Posterior vena cava (tissue), 2 donors: Measurements from ENCODE around the gene EVI5L. TPM values are rescaled to one million over a fixed set of nuclear protein-coding genes. Genes with fewer than 3 reads are reported as not detected.
"Not testable (repeated sequence)": the region's sequence is repeated elsewhere in the genome, so short reads cannot be mapped to it uniquely, and the experiment has no call there.

Experiments
- DNase-seq: peaks from one replicate; pipeline ENCODE4 v3.0.0-alpha.2; 2020; ENCODE audit warnings: low spot score
- intact Hi-C, 2 donors: fragments of 100-400 bp; cut with DNase I; formaldehyde crosslinking; loops; one replicate each; pipeline versions ENCODE4 v1.14.1 to v1.14.2; 2022 to 2023
- total RNA-seq, 2 donors: library from RNA; stranded (reverse); fragmentation: NEBNext Ultra II Directional; extraction: Animal tissue kit (Norgen Biotek cat#: 25700); gene quantifications; one replicate each; pipeline ENCODE4 v1.2.1, GENCODE V29; 2021
- donor health status: DM: yes; HTN: yes; CAD: no.
- donor health status: DM: yes; HTN: yes; CAD: no.

Gene EVI5L
- total RNA-seq, 2 donors from 2014 or later, result 14.9 to 16.0 TPM

DNA sequence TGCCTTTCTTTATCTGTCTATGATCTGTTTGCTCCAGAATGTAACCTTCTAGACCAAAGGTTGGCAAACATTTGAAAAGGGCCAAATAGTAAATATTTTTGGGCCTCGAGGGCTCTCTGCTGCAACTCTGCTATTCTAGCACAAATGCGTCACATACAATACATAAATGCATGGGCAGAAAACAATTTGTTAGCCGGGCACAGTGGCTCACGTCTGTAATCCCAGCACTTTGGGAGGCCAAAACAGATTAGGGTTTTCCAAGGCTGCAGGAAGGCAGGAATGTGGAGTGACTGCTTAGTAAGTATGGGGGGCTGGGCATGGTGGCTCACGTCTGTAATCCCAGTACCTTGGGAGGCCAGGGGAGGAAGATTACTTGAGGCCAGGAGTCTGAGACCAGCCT is 21.9 kb upstream of the EVI5L start:
- intact Hi-C loops, result no loop called here

DNA sequence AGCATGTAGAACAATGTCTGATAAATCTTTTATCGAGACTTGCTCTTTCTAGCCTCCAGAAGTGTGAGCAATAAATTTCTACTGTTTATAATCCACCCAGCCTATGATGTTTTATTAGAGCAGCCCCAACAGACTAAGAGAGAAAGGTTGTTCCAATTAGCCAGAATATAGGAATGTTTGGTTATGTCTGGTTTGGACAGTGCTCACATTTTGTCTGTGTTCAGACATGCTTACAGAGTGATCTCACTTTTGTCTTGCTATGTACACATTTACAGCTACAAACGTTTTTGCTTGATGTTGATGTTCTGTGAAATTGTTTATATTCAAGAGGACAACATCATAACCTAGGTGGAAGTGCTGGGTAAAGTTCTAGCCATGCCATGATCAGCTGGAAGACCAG is 18.0 kb upstream of the EVI5L start:
- DNase-seq, result no peak
- intact Hi-C loops, result no loop called here

More for the DNA sequence above, 21.9 kb upstream of the EVI5L start:
- DNase-seq, result no peak

DNA sequence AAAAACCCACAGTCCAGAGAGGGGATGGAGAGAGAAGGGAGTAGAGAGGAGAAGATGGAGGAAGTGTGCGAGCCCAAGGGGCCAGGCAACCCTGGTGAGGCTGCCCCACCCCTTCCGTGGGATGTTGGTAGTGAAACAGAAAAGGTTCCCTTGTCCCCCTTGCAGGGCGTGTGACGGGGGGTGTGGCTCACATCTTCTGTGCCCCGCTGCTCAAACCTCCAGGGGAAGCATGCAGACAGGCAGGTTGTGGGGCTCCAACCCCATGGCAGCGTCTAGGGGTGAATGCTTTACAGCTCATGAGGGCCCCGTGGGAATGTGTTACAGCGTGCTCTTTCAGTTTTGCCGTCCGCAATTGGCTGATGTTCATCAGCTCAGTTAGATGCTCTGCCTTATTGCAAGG is 14.7 kb upstream of the EVI5L start:
- no peak for DNase-seq
- intact Hi-C loops, result no loop called here

DNA sequence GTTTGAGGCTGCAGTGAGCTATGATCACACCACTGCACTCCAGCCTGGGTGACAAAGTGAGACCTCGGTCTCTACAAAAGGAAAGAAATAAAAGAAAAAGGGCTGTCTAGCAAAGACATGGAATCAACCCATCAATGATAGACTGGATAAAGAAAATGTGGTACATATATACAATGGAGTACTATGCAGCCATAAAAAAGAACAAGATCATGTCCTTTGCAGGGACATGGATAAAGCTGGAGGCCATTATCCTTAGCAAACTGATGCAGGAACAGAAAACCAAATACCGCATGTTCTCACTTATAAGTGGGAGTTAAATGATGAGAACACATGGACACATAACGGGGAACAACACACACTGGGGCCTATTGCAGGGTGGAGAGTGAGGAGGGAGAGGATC is 14.0 kb upstream of the EVI5L start:
- intact Hi-C loops, DNase-seq: not testable (repeated sequence)

DNA sequence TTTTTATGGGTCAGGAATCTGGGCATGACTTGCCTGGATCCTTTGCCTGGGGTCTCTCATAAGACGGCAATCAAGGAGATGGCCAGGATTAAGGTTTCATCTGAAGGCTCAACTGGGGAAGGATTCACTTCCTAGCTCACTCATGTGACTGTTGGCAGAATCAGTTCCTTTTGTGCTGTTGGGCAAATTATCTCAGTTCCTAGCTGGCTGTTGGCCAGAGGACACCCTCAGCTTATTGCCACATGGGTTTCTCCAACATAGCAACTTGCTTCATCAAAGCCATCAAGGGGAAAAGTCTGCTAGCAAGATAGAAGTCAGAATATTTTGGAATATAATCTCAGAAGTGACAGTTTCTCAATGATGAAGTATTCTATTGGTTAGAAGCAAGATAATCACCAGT is 12.2 kb upstream of the EVI5L start:
- intact Hi-C loops, result no loop called here
- DNase-seq, result no peak

DNA sequence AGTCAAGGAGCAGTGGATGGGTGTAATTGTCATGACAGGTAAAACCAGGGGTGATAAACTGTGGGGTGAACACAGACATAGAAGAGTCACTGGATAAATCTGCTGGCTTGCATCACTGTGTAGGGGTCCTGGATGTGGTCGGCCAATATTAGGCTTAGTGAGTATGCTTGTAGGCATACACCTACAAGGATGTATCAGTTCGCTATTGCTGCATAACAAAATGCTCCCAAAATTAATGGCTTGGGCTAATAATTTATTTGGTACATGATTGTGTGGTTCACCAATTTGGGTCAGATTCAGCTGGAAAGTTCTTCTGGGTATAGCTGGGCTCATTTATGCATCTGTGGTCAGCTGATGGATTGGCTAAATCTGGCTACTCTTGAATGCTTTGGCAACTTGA is 11.2 kb upstream of the EVI5L start:
- intact Hi-C loops, result no loop called here
- no peak for DNase-seq

DNA sequence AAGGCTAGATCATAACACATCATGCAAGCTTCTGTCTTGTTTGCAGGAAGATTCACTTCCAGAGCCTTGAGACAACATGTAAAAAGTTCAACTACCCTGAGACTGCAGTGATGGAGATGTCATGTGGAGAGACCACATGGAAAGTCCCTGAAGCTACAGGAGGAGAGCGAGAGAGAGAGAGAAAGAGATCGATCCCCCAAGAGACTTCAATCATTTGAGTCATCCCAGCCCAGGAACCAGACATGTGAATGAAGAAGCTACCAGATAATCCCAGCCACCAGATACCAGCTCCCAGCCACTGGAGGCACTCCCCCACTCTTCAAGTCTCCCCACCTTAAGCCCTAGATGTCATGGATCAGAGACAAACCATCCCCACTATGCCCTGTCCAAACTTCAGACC is 10.7 kb upstream of the EVI5L start:
- intact Hi-C loops, result no loop called here
- DNase-seq, result no peak

DNA sequence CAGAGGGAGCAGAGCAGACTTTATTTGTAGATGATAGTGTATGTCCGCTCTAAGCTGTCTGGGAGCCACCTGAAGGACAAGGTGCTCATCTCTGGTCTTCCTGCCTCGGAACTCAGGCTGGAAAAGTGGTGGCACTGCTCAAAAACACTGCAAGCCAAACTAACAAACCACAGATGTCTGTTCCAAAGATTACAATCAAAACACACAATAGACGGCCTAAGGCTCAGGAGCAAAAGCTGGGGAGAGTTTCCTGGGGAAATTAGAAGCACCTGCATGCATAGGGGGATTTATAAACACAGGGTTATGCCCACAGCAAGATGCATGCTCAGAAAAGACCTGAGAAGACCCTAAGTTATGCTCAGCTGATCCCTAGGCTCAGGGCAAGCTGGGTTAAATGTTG is 9.4 kb upstream of the EVI5L start:
- intact Hi-C loops, result no loop called here
- DNase-seq, result no peak

DNA sequence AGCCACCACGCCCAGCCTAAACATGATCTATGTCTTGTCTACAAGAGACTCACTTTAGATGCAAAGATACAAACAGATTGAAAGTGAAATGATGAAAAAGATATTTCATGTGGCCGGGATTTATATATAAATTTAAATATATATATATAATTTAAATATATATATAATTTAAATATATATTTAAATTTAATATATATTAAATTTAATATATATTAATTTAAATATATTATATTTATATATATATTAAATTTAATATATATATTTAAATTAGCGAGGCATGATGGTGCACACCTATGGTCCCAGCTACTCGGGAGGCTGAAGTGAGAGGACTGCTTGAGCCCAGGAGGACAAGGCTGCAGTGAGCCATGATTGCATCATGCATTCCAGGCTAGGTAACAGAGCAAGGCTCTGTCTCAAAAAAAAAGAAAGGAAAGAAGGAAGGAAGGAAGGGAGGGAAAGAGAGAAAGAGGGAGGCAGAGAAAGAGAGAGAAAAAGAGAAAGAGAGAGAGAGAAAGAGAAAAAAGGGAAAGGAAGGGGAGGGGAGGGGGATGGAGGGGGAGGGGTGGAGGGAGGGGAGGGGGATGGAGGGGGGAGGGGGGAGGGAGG is 7.0 kb upstream of the EVI5L start:
- DNase-seq, result no peak
- intact Hi-C loops, result no loop called here

DNA sequence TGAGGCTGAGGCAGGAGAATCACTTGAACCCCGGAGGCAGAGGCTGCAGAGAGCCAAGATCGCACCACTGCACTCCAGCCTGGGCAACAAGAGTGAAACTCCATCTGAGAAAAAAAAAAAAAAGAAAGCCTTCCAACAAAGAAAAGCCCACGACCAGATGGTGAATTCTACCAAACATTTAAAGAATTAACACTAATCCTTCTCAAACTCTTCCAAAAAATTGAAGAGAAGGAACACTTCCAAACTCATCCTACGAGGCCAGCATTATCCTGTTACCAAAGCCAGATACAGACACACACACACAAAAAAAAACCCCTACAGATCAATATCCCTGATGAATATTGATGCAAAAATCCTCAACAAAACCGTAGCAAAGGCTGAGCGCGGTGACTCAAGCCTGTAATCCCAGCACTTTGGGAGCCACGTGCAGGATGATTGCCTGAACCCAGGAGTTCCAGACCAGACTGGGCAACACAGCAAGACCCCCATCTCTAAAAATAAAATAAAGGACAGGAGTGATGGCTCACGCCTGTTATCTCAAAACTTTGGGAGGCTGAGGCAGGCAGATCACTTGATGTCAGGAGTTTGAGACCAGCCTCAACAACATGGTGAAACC is 6.2 kb upstream of the EVI5L start:
- DNase-seq, result no peak
- intact Hi-C loops, result no loop called here

DNA sequence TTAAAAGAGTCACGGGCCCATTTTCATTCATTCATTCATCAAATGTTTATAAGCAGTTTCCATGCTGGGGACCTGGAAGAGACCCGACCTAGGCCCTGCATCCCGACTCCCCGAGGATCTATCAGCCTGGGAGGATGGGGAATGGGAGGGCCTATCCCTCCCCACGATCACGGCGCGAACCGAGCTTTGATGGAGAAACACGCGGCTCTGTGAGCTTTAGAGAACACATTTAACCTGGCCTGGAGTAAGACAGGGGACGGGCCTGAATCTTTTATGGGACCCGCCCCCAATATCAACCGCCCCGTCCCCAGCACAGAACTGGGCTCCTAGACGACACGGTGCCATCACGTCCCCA is 875 bp upstream of the EVI5L start:
- intact Hi-C loops, result no loop called here
- DNase-seq, result no peak

DNA sequence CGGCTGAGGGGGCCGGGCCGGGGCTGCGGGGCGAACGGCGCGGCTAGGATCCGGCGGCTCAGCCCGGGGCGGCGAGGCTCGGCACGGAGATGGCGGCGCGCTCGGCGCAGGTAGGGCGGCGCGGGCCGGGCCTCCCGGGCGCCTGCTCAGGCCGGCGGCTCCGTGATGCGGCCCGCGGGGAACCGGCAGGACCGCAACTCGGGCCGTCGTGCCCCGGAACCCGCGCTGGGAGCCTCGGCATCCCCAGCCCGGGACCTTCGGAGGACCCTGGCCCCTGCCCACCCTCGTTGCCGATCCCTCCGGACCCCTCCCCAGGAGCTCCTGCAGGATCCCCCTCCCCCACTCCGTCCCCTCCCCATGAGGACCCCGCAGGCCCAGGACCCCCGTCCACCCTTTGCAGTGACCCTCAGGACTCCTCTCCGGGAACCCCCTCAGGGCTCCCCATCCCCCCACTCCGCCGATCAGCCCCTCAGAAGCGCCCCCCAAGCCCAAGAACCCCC is 304 bp downstream of the EVI5L start:
- intact Hi-C loops, result loop anchor here in 1 of 2 donors (1.0 kb wide), 1 partner anchor 44 kb away; the partner anchor contains the start of gene PRR36
- DNase-seq, result no peak

DNA sequence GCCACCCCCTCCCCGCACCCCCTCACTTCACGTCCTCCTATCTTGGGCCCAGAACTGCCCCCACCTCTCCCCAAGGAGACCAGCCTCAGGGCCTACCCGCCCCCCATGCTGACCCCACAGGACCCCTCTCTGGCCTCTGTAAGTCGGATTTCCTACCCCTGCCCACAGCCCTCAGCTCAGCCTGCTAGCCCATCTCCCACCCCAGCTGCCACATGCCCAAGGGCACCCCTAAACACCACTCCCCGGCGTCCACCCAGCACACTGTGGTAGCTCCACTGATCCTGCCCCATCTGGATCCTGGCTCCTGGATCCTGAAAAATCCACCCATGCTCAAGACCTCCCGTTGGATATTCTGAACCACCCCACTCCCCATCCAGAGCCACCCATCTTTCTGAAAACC is 805 bp downstream of the EVI5L start:
- intact Hi-C loops, result loop anchor here in 1 of 2 donors (1.0 kb wide), 1 partner anchor 43 kb away; the partner anchor contains the start of gene PRR36
- no peak for DNase-seq

DNA sequence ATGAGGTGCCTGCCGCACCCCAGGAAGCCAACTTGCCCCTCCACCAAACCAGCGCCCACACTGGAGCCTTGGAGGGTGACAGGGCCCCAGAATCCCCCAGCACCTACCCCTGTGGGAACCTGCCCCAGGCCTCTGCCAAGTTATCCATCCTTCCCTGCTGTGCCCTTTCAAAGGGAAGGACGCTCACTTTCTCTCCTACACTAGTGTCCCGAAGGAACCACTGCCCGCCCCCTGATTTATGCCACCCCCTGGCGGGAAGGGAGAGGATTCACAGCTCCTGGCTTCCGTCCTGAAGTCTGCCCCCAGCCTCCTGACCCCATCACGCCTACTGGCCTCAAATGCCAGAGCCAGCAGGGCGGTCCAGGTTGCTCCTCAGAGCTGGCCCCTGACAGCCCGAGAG is 1.4 kb downstream of the EVI5L start:
- no peak for DNase-seq
- intact Hi-C loops, result no loop called here

DNA sequence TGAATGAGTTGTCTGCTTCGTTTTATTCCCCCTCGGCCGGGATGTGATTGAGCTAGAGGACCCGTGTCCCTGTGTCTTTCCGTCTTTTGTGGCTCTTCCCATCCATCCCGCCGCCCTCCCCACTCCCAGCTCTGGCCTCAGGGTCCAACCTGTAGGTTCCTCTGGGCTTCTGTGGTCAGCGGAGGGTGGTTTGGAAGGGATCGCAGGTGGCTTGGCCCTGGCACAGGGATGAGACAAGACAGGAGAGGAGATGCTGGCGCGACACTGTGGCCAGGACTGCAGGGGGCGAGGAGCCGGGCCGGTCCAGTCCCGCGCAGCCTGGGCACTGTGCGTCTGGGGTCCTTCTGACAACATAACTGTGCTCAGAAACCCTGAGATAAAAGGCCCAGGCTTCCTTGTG is 2.0 kb downstream of the EVI5L start:
- no peak for DNase-seq
- intact Hi-C loops, result no loop called here

DNA sequence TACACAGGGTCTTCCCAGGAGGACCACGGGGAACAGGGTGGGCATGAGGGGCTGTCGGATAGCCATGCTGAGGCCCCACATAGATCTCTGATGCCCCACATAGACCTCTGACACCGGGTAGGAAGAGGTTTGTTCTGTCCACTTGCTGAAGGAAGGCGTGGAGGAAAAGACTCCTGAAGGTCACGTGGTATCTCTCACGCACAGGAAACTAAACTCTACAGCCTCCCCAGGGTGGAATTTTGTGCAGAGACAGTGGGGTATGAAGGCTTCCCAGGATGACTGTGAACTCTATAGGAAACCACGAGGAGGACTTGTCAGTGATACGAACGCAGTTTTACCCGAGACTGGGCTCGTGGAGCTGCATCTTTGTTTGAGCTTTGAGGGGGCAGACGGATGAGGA is 2.8 kb downstream of the EVI5L start:
- no peak for DNase-seq
- intact Hi-C loops, result no loop called here

DNA sequence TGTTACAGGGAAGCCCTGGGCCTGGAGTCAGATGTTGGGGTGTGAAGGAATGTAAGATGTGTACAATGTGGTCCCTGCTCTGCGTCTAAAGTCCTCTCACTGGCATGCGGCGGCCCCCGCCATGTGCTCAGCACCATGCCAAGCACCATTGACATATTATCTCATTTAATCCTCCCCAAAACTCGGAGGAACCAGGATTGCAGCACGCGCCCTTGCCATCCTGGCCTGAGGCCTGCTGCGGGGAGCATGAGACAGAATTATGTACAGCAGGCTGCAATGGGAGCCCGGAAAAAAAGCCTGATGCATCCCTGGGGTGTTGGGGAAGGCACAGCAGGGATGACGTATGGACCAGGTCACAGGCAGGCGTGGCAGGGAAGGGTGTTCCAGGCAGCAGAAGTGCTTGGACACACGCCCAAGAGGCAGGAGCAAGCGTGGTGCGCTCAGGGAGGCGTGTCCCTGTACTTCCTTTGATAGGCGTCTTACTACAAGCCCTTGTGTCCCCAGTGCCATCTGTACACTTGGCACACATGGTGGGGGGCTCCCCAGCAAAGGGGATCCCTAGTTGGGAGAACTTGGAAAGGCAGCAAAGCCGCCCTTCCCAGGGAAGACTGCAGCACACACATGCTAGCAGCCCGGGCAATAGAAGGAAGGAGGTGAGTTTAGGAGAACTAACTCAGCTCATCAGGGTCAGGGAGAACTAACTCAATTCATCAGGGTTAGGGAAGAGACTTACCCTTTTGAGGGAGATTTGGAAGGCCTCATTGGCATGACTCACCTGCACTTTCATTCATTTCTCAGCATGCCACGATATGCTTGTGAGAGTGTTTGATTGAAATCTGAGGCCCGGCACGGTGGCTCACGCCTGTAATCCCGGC is 3.4 kb downstream of the EVI5L start:
- DNase-seq, result no peak
- intact Hi-C loops, result no loop called here

DNA sequence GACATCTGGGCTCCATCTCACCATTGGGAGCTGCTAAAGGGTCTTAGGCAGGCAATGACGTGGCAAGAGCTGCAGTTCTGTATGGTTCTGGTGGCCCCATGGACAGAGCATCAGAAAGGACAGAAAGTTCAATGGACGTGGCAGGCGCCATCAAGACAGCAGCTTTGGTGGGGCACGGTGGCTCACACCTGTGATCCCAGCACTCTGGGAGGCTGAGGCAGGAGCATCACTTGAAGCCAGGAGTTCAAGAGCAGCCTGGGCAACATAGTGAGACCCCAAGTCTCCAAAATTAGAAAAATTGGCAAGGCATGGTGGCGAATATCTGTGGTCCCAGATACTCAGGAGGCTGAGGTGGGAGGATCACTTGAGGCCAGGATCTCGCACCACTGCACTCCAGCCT is 9.5 kb downstream of the EVI5L start:
- DNase-seq, result no peak
- intact Hi-C loops, result no loop called here

DNA sequence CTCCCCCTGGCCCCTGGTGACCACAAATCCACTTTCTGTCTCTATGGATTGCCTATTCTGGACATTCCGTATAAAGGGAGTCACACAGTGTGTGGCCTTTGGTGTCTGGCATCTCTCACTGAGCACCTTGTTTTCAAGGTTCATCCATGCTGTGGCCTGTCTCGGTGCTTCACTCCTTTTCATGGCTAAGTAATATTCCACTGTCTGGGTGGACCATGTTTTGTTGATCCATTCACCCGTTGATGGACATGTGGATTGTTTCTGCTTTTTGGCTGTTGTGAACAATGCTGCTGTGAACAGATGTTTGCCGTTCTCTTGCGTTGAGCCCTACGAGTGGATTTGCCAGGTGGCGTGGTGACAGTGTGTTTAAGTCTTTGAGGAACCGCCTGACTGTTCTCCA is 10.6 kb downstream of the EVI5L start:
- peak; percentile 59 for DNase-seq
- intact Hi-C loops, result no loop called here
